ENCODE data around the gene NF1. TPM values are rescaled to one million over a fixed set of nuclear protein-coding genes. Genes with fewer than 3 reads are reported as not detected.

Gene NF1
- total RNA-seq, 1 donor from 2014 or later: 82.5 TPM

GRCh38 chr17:31417051-31417792 is 322.4 kb downstream of the NF1 start:
- Mint-ChIP-seq H3K27ac (no peak overlapping the region), H3K27me3 (peaks cover 15% of the 10 kb centered on the region), H3K4me1 (ENCODE audit: low read depth) (peaks cover 2% of the 10 kb centered on the region), H3K9me3 (ENCODE audit: low read depth) (no peaks in the 10 kb centered on the region), H3K4me3 (ENCODE audit: low read depth) (no peak overlapping the region), H3K36me3 (ENCODE audit: insufficient read depth) (no peaks in the 10 kb centered on the region)
- no peak for DNase-seq (ENCODE audit: low spot score, unreplicated experiment)
- no peak for TF ChIP-seq CTCF (IDR thresholded peaks at IDR 0.05; ENCODE audit: unreplicated experiment)

GRCh38 chr17:31418773-31419350 is 324.1 kb downstream of the NF1 start:
- Mint-ChIP-seq H3K27ac (no peak overlapping the region), H3K4me1 (ENCODE audit: low read depth) (peaks cover 5% of the 10 kb centered on the region), H3K27me3 (peaks cover 6% of the 10 kb centered on the region)

GRCh38 chr17:31422443-31422842 is 327.7 kb downstream of the NF1 start:
- H3K4me3 Mint-ChIP-seq (ENCODE audit: low read depth): no peak overlapping the region
- no peak for DNase-seq (ENCODE audit: low spot score, unreplicated experiment)
- no peaks in the 10 kb centered on the region for H3K36me3 Mint-ChIP-seq (ENCODE audit: insufficient read depth)
- H3K9me3 Mint-ChIP-seq (ENCODE audit: low read depth): no peaks in the 10 kb centered on the region
- H3K4me1 Mint-ChIP-seq (ENCODE audit: low read depth): peaks cover 11% of the 10 kb centered on the region
- H3K27me3 Mint-ChIP-seq: peaks cover 4% of the 10 kb centered on the region
- H3K27ac Mint-ChIP-seq: no peak overlapping the region
- no peak for TF ChIP-seq CTCF (IDR thresholded peaks at IDR 0.05; ENCODE audit: unreplicated experiment)

More at GRCh38 chr17:31418773-31419350, 324.1 kb downstream of the NF1 start:
- Mint-ChIP-seq H3K4me3 (ENCODE audit: low read depth) (no peak overlapping the region), H3K36me3 (ENCODE audit: insufficient read depth) (no peaks in the 10 kb centered on the region), H3K9me3 (ENCODE audit: low read depth) (no peaks in the 10 kb centered on the region)
- DNase-seq (ENCODE audit: low spot score, unreplicated experiment): no peak
- no peak for TF ChIP-seq CTCF (IDR thresholded peaks at IDR 0.05; ENCODE audit: unreplicated experiment)

GRCh38 chr17:31424944-31425281 is 330.1 kb downstream of the NF1 start:
- no peak for DNase-seq (ENCODE audit: low spot score, unreplicated experiment)
- H3K9me3 Mint-ChIP-seq (ENCODE audit: low read depth): no peaks in the 10 kb centered on the region
- peak overlapping the region; percentile 39 for H3K27ac Mint-ChIP-seq
- H3K4me1 Mint-ChIP-seq (ENCODE audit: low read depth): peaks cover 11% of the 10 kb centered on the region
- TF ChIP-seq CTCF (IDR thresholded peaks at IDR 0.05; ENCODE audit: unreplicated experiment): no peak
- H3K36me3 Mint-ChIP-seq (ENCODE audit: insufficient read depth): no peaks in the 10 kb centered on the region
- H3K4me3 Mint-ChIP-seq (ENCODE audit: low read depth): no peak overlapping the region
- peaks cover 1% of the 10 kb centered on the region for H3K27me3 Mint-ChIP-seq

GRCh38 chr17:31425282-31426040 is 330.7 kb downstream of the NF1 start:
- TF ChIP-seq CTCF (IDR thresholded peaks at IDR 0.05; ENCODE audit: unreplicated experiment): no peak
- no peaks in the 10 kb centered on the region for H3K9me3 Mint-ChIP-seq (ENCODE audit: low read depth)
- no peak overlapping the region for H3K4me3 Mint-ChIP-seq (ENCODE audit: low read depth)
- H3K4me1 Mint-ChIP-seq (ENCODE audit: low read depth): peaks cover 11% of the 10 kb centered on the region
- H3K36me3 Mint-ChIP-seq (ENCODE audit: insufficient read depth): no peaks in the 10 kb centered on the region
- H3K27ac Mint-ChIP-seq: peak overlapping the region; percentile 50
- DNase-seq (ENCODE audit: low spot score, unreplicated experiment): no peak
- H3K27me3 Mint-ChIP-seq: peaks cover 3% of the 10 kb centered on the region

All from progenitor cell of endocrine pancreas (in vitro differentiated cells).